HG03025 (cell line): ENCODE measurements around the gene KLHDC4.
"Not testable (repeated sequence)": the region's sequence is repeated elsewhere in the genome, so short reads cannot be mapped to it uniquely, and the experiment has no call there.

ENCODE experiments used
- ATAC-seq: cut with Tn5 transposase; IDR thresholded peaks from one replicate; pipeline ENCODE4 v1.9.1; 2021; ENCODE audit warnings: mild to moderate bottlenecking, moderate library complexity; ENCODE audit not compliant: unreplicated experiment, low FRiP score

KLHDC4 gene

GRCh38 chr16:87765776-87766484 is at the start of gene KLHDC4:
Gene KLHDC4, minus strand, starts transcription at chr16:87765986. Its CDS starts 96 bp downstream, at chr16:87765890.
- peak; percentile 66 for ATAC-seq

- no peak for ATAC-seq
These were observed 49.8 kb upstream of the KLHDC4 start for GRCh38 chr16:87815567-87815966.

- ATAC-seq: no peak
These were observed 46.4 kb upstream of the KLHDC4 start for GRCh38 chr16:87812200-87812656.

- ATAC-seq: not testable (repeated sequence)
These were observed 45.7 kb upstream of the KLHDC4 start for GRCh38 chr16:87811454-87811853.

GRCh38 chr16:87809150-87809902 is 43.5 kb upstream of the KLHDC4 start:
- peak; percentile 45 for ATAC-seq

GRCh38 chr16:87808108-87808507 is 42.3 kb upstream of the KLHDC4 start:
- ATAC-seq: no peak

GRCh38 chr16:87806641-87807546 is 41.1 kb upstream of the KLHDC4 start:
- no peak for ATAC-seq

- ATAC-seq: no peak
These were observed 40.5 kb upstream of the KLHDC4 start for GRCh38 chr16:87806261-87806640.

- no peak for ATAC-seq
These were observed 37.6 kb upstream of the KLHDC4 start for GRCh38 chr16:87803385-87803784.

- ATAC-seq: no peak
These were observed 36.9 kb upstream of the KLHDC4 start for GRCh38 chr16:87802670-87803069.

- ATAC-seq: no peak
These were observed 36.0 kb upstream of the KLHDC4 start for GRCh38 chr16:87801679-87802259.

GRCh38 chr16:87800497-87800896 is 34.7 kb upstream of the KLHDC4 start:
- ATAC-seq: no peak

GRCh38 chr16:87795336-87795735 is 29.6 kb upstream of the KLHDC4 start:
- ATAC-seq: no peak

- no peak for ATAC-seq
These were observed 28.8 kb upstream of the KLHDC4 start for GRCh38 chr16:87794485-87795078.

GRCh38 chr16:87792205-87792565 is 26.4 kb upstream of the KLHDC4 start:
- no peak for ATAC-seq

- ATAC-seq: no peak
These were observed 25.8 kb upstream of the KLHDC4 start for GRCh38 chr16:87791295-87792204.

GRCh38 chr16:87790292-87791100 is 24.7 kb upstream of the KLHDC4 start:
- ATAC-seq: no peak
